Stimulated activated CD4-positive, alpha-beta T cell treated with anti-CD3 and anti-CD28 coated beads, Interleukin-4, amount 100 ng/mL, for 4 hours (primary cell): ENCODE data around the gene C12orf57.
"Not testable (repeated sequence)": the region's sequence is repeated elsewhere in the genome, so short reads cannot be mapped to it uniquely, and the experiment has no call there.

Experiments used
- DNase-seq, 2 experiments: peaks; one replicate each; pipeline ENCODE4 v3.0.0-alpha.2; 2020

Gene C12orf57

GRCh38 chr12:6943722-6944380 is at the start of gene C12orf57, which contains the start of gene RNU7-1:
TSS of gene C12orf57 (plus strand) at chr12:6944022. CDS start at chr12:6944122, 100 bp downstream.
TSS of gene RNU7-1 (plus strand) at chr12:6943816.
- DNase-seq = peak; percentile 61 to 67

GRCh38 chr12:6894321-6894720 is 49.5 kb upstream of the C12orf57 start:
- no peak for DNase-seq

- no peak for DNase-seq
These were observed 46.9 kb upstream of the C12orf57 start for GRCh38 chr12:6896846-6897435.

- DNase-seq = no peak
These were observed 44.4 kb upstream of the C12orf57 start for GRCh38 chr12:6899427-6899826.

- peak in 1 of 2 experiments; percentile 35 for DNase-seq
These were observed 43.8 kb upstream of the C12orf57 start for GRCh38 chr12:6899837-6900519.

GRCh38 chr12:6902448-6902847 is 41.4 kb upstream of the C12orf57 start:
- no peak for DNase-seq

GRCh38 chr12:6903722-6904121 is 40.1 kb upstream of the C12orf57 start:
- no peak for DNase-seq

GRCh38 chr12:6904280-6905276 is 39.2 kb upstream of the C12orf57 start, which contains the start of gene LRRC23:
TSS of gene LRRC23 (plus strand) at chr12:6904822. CDS start at chr12:6905634, 812 bp downstream.
- DNase-seq = peak; percentile 93 to 96

- no peak for DNase-seq
These were observed 38.3 kb upstream of the C12orf57 start for GRCh38 chr12:6905414-6906040.

- not testable (repeated sequence) for DNase-seq
These were observed 35.7 kb upstream of the C12orf57 start for GRCh38 chr12:6908141-6908540.

- DNase-seq = no peak
These were observed 34.2 kb upstream of the C12orf57 start for GRCh38 chr12:6909421-6910145.

- DNase-seq = no peak
These were observed 31.5 kb upstream of the C12orf57 start for GRCh38 chr12:6912164-6912935.

- peak; percentile 82 to 89 for DNase-seq
These were observed 29.4 kb upstream of the C12orf57 start, which contains the start of gene ENO2 for GRCh38 chr12:6914246-6914946. TSS of gene ENO2 (plus strand) at chr12:6914580. CDS start at chr12:6915833, 1,253 bp downstream.

- DNase-seq = no peak
These were observed 28.7 kb upstream of the C12orf57 start for GRCh38 chr12:6914947-6915788.

- no peak for DNase-seq
These were observed 28.0 kb upstream of the C12orf57 start for GRCh38 chr12:6915789-6916285.

- DNase-seq = no peak
These were observed 27.2 kb upstream of the C12orf57 start for GRCh38 chr12:6916426-6917200.

GRCh38 chr12:6917491-6918231 is 26.2 kb upstream of the C12orf57 start:
- no peak for DNase-seq
